HepG2 (cell line): ENCODE results near the gene SFT2D1. TPM values are rescaled to one million over a fixed set of nuclear protein-coding genes. Genes with fewer than 3 reads are reported as not detected.

Source experiments
- IKZF1 ChIP-seq: fragments of 450-650 bp; IDR thresholded peaks from 2 replicates; pipeline ENCODE4 v1.7.1; 2016
- KAT7 ChIP-seq: IDR thresholded peaks from 2 replicates; pipeline ENCODE4 v1.6.1; 2018; ENCODE audit warnings: borderline replicate concordance, missing compliant biosample characterization
- SMYD3 ChIP-seq: sonication (generic); formaldehyde crosslinking; IDR thresholded peaks from 2 replicates; pipeline ENCODE4 v1.8.1; 2023; ENCODE audit warnings: mild to moderate bottlenecking, missing genetic modification reagents
- SRSF9 ChIP-seq: fragments of 200-400 bp; formaldehyde crosslinking; IDR thresholded peaks from 2 replicates; pipeline ENCODE4 v1.6.1; 2018; ENCODE audit warnings: borderline replicate concordance, mild to moderate bottlenecking, low read depth, low read length; ENCODE audit not compliant: insufficient read depth, poor library complexity, severe bottlenecking
- TSC22D2 ChIP-seq: sonication (generic); formaldehyde crosslinking; IDR thresholded peaks from 2 replicates; pipeline ENCODE4 v1.5.1; 2020; ENCODE audit warnings: missing genetic modification reagents, mild to moderate bottlenecking, borderline replicate concordance
- ZNF234 ChIP-seq: sonication (generic); formaldehyde crosslinking; conservative IDR thresholded peaks from 2 replicates; pipeline ENCODE4 v1.5.1; 2020; ENCODE audit warnings: mild to moderate bottlenecking, missing genetic modification reagents
- ZNF629 ChIP-seq: sonication (generic); formaldehyde crosslinking; conservative IDR thresholded peaks from 2 replicates; pipeline ENCODE4 v1.5.0; 2020; ENCODE audit warnings: missing genetic modification reagents
- ZSCAN12 ChIP-seq: sonication (generic); formaldehyde crosslinking; IDR thresholded peaks from 2 replicates; pipeline ENCODE4 v1.9.0; 2021; ENCODE audit warnings: mild to moderate bottlenecking, missing genetic modification reagents
- polyA plus RNA-seq, 8 experiments: library from polyadenylated mRNA; depleted of rRNA in 3 of 8; stranded (reverse) in 7 of 8; unstranded in 1 of 8; fragments of >200 nt; fragmentation: Illumina TruSeq in 4 of 8; extraction: Trizol in 4 of 8; gene quantifications; 2 replicates each; pipeline versions ENCODE4 v1.2.1 to v1.2.3, GENCODE V29; 2011 to 2016; ENCODE audit warnings: low read depth in 4 of 8, missing spikeins in 1 of 8, mixed read lengths in 1 of 8; ENCODE audit not compliant: insufficient read depth in 1 of 8
- total RNA-seq, 5 experiments: library from RNA; depleted of rRNA; stranded (reverse); fragments of >200 nt; fragmentation: Illumina TruSeq; extraction: Trizol; gene quantifications; 2 replicates each; pipeline ENCODE4 v1.2.3, GENCODE V29; 2016; ENCODE audit warnings: low read depth in 1 of 5
- TF ChIP-seq, protein P1 (sequence below): sonication (generic); formaldehyde crosslinking; IDR thresholded peaks from 2 replicates; pipeline ENCODE4 v1.5.1; 2020; ENCODE audit warnings: missing genetic modification reagents, mild to moderate bottlenecking, borderline replicate concordance
- TF ChIP-seq, protein P2 (sequence below): sonication (generic); formaldehyde crosslinking; IDR thresholded peaks from 2 replicates; pipeline ENCODE4 v1.4.0; 2020; ENCODE audit warnings: missing genetic modification reagents
- TF ChIP-seq, protein P3 (sequence below): sonication (generic); formaldehyde crosslinking; IDR thresholded peaks from 2 replicates; pipeline ENCODE4 v1.5.0; 2020; ENCODE audit warnings: mild to moderate bottlenecking, missing genetic modification reagents, borderline replicate concordance
- TF ChIP-seq, protein P4 (sequence below): sonication (generic); formaldehyde crosslinking; IDR thresholded peaks from 2 replicates; pipeline ENCODE4 v1.9.0; 2021; ENCODE audit warnings: mild to moderate bottlenecking, missing genetic modification reagents

The SFT2D1 gene
- total and polyA plus RNA-seq, 2 of the 13 experiments (the other 11 are each of a cell fraction or from before 2014, with no cell fraction given), result 115 to 147 TPM

GRCh38 chr6:166342349-166343149, at the start of gene SFT2D1 (continued):
- TF ChIP-seq, protein P1, sequence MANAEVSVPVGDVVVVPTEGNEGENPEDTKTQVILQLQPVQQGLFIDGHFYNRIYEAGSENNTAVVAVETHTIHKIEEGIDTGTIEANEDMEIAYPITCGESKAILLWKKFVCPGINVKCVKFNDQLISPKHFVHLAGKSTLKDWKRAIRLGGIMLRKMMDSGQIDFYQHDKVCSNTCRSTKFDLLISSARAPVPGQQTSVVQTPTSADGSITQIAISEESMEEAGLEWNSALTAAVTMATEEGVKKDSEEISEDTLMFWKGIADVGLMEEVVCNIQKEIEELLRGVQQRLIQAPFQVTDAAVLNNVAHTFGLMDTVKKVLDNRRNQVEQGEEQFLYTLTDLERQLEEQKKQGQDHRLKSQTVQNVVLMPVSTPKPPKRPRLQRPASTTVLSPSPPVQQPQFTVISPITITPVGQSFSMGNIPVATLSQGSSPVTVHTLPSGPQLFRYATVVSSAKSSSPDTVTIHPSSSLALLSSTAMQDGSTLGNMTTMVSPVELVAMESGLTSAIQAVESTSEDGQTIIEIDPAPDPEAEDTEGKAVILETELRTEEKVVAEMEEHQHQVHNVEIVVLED (CRISPR knock-in tag), result peak; percentile 97
- TF ChIP-seq, protein P2, sequence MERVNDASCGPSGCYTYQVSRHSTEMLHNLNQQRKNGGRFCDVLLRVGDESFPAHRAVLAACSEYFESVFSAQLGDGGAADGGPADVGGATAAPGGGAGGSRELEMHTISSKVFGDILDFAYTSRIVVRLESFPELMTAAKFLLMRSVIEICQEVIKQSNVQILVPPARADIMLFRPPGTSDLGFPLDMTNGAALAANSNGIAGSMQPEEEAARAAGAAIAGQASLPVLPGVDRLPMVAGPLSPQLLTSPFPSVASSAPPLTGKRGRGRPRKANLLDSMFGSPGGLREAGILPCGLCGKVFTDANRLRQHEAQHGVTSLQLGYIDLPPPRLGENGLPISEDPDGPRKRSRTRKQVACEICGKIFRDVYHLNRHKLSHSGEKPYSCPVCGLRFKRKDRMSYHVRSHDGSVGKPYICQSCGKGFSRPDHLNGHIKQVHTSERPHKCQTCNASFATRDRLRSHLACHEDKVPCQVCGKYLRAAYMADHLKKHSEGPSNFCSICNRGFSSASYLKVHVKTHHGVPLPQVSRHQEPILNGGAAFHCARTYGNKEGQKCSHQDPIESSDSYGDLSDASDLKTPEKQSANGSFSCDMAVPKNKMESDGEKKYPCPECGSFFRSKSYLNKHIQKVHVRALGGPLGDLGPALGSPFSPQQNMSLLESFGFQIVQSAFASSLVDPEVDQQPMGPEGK, result peak; percentile 47
- no peak; the same call in 1 of the 2 replicates for TF ChIP-seq ZNF629 (CRISPR knock-in tag)
- TF ChIP-seq, protein P3, sequence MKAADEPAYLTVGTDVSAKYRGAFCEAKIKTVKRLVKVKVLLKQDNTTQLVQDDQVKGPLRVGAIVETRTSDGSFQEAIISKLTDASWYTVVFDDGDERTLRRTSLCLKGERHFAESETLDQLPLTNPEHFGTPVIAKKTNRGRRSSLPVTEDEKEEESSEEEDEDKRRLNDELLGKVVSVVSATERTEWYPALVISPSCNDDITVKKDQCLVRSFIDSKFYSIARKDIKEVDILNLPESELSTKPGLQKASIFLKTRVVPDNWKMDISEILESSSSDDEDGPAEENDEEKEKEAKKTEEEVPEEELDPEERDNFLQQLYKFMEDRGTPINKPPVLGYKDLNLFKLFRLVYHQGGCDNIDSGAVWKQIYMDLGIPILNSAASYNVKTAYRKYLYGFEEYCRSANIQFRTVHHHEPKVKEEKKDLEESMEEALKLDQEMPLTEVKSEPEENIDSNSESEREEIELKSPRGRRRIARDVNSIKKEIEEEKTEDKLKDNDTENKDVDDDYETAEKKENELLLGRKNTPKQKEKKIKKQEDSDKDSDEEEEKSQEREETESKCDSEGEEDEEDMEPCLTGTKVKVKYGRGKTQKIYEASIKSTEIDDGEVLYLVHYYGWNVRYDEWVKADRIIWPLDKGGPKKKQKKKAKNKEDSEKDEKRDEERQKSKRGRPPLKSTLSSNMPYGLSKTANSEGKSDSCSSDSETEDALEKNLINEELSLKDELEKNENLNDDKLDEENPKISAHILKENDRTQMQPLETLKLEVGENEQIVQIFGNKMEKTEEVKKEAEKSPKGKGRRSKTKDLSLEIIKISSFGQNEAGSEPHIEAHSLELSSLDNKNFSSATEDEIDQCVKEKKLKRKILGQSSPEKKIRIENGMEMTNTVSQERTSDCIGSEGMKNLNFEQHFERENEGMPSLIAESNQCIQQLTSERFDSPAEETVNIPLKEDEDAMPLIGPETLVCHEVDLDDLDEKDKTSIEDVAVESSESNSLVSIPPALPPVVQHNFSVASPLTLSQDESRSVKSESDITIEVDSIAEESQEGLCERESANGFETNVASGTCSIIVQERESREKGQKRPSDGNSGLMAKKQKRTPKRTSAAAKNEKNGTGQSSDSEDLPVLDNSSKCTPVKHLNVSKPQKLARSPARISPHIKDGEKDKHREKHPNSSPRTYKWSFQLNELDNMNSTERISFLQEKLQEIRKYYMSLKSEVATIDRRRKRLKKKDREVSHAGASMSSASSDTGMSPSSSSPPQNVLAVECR (CRISPR knock-in tag), result peak; percentile 97
- TF ChIP-seq, protein P4, sequence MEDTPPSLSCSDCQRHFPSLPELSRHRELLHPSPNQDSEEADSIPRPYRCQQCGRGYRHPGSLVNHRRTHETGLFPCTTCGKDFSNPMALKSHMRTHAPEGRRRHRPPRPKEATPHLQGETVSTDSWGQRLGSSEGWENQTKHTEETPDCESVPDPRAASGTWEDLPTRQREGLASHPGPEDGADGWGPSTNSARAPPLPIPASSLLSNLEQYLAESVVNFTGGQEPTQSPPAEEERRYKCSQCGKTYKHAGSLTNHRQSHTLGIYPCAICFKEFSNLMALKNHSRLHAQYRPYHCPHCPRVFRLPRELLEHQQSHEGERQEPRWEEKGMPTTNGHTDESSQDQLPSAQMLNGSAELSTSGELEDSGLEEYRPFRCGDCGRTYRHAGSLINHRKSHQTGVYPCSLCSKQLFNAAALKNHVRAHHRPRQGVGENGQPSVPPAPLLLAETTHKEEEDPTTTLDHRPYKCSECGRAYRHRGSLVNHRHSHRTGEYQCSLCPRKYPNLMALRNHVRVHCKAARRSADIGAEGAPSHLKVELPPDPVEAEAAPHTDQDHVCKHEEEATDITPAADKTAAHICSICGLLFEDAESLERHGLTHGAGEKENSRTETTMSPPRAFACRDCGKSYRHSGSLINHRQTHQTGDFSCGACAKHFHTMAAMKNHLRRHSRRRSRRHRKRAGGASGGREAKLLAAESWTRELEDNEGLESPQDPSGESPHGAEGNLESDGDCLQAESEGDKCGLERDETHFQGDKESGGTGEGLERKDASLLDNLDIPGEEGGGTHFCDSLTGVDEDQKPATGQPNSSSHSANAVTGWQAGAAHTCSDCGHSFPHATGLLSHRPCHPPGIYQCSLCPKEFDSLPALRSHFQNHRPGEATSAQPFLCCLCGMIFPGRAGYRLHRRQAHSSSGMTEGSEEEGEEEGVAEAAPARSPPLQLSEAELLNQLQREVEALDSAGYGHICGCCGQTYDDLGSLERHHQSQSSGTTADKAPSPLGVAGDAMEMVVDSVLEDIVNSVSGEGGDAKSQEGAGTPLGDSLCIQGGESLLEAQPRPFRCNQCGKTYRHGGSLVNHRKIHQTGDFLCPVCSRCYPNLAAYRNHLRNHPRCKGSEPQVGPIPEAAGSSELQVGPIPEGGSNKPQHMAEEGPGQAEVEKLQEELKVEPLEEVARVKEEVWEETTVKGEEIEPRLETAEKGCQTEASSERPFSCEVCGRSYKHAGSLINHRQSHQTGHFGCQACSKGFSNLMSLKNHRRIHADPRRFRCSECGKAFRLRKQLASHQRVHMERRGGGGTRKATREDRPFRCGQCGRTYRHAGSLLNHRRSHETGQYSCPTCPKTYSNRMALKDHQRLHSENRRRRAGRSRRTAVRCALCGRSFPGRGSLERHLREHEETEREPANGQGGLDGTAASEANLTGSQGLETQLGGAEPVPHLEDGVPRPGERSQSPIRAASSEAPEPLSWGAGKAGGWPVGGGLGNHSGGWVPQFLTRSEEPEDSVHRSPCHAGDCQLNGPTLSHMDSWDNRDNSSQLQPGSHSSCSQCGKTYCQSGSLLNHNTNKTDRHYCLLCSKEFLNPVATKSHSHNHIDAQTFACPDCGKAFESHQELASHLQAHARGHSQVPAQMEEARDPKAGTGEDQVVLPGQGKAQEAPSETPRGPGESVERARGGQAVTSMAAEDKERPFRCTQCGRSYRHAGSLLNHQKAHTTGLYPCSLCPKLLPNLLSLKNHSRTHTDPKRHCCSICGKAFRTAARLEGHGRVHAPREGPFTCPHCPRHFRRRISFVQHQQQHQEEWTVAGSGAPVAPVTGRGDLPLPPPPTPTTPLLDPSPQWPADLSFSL, result peak; percentile 42; the same call in 1 of the 2 replicates
- TF ChIP-seq SMYD3 (CRISPR knock-in tag), result peak; percentile 58
- peak; percentile 92 for TF ChIP-seq KAT7
- TF ChIP-seq SRSF9, result no peak
- TF ChIP-seq IKZF1, result no peak
- TF ChIP-seq ZSCAN12 (CRISPR knock-in tag), result no peak; the same call in 1 of the 2 replicates
- TF ChIP-seq TSC22D2 (CRISPR knock-in tag), result peak; percentile 95
- TF ChIP-seq ZNF234 (CRISPR knock-in tag), result peak; percentile 97
